Coronary artery (tissue), 2 donors: ENCODE results near the gene BEND6.

ENCODE experiments used
- DNase-seq: peaks from one replicate; pipeline ENCODE4 v3.0.0-alpha.2; 2017; ENCODE audit warnings: low spot score
- H3K27ac ChIP-seq, 2 donors: fragments of 200-600 bp; sonication (generic); one replicate each; pipeline ENCODE4 v1.5.1; 2016 to 2019
- H3K4me3 ChIP-seq: fragments of 200-600 bp; sonication (generic); 2 replicates; pipeline ENCODE4 v1.5.1; 2016; ENCODE audit warnings: mild to moderate bottlenecking, moderate library complexity
- TF ChIP-seq, protein P1 (sequence below): fragments of 200-600 bp; sonication (generic); IDR thresholded peaks from one replicate; pipeline ENCODE4 v1.5.1; 2019; ENCODE audit warnings: antibody characterized with exemption

The BEND6 gene

DNA sequence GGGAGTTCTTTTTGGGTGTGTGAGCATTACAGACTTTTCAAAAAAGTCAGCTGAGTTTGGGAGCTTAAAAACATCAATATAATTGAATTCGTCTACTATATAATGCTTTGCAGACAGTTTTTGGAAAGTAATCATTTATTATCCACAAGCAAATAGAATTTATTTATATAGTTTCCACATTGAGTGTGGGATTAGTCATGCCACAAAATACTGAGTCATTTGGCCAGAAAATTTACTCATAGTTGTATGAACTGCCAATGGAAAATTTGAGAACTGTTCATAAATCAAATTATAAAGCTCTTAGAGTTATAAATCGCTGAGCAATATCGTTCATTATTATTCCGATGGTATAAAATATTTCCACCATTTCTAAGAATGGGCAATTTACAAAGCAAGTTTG, 5.0 kb downstream of the BEND6 start:
- Histone ChIP-seq H3K27ac (no peak overlapping the region), H3K4me3 (no peak overlapping the region)
- TF ChIP-seq, protein P1, sequence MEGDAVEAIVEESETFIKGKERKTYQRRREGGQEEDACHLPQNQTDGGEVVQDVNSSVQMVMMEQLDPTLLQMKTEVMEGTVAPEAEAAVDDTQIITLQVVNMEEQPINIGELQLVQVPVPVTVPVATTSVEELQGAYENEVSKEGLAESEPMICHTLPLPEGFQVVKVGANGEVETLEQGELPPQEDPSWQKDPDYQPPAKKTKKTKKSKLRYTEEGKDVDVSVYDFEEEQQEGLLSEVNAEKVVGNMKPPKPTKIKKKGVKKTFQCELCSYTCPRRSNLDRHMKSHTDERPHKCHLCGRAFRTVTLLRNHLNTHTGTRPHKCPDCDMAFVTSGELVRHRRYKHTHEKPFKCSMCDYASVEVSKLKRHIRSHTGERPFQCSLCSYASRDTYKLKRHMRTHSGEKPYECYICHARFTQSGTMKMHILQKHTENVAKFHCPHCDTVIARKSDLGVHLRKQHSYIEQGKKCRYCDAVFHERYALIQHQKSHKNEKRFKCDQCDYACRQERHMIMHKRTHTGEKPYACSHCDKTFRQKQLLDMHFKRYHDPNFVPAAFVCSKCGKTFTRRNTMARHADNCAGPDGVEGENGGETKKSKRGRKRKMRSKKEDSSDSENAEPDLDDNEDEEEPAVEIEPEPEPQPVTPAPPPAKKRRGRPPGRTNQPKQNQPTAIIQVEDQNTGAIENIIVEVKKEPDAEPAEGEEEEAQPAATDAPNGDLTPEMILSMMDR = no peak
- DNase-seq = no peak

DNA sequence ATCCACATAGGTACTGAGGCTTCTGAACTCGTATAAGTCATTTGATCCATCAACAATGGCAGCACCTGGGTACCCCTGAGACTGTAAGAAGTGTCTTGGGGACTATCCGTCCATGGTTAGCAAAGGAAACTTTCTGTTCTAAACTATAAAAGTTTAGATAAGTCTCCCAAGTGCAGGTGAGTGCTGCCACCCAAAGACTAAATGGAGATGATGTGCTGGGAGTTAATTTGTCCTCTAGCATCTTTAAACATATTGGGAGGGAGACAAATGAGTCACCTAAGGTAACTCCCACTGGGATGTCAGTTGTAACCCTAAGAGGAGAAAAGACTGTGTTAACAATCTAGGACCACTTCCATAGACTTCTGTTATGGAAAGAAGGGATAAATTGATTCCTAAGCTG, 6.2 kb downstream of the BEND6 start:
- no peak for DNase-seq
- Histone ChIP-seq H3K4me3 (no peak overlapping the region), H3K27ac (no peak overlapping the region)
- TF ChIP-seq, protein P1 = no peak

DNA sequence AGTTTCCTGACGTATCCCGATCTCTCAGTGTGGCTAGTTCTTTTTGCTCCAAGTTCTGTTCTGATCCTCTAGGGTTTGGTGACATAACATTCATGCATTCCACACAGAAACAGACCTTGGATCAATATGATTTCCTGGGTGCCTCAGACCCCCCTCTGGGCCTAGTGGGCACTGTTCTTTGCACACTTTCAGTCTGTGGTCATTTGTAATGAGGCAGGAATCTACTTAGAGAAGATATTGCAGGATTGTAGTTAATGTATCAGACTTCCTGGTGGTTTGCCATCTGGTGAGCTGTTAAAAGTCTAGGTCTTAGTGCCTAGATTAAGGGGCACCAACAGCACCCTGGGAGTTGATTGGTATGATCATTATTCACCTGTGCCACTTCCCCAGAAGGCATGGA, 7.5 kb downstream of the BEND6 start:
- Histone ChIP-seq H3K27ac (no peak overlapping the region), H3K4me3 (no peak overlapping the region)
- no peak for DNase-seq
- TF ChIP-seq, protein P1 = no peak

DNA sequence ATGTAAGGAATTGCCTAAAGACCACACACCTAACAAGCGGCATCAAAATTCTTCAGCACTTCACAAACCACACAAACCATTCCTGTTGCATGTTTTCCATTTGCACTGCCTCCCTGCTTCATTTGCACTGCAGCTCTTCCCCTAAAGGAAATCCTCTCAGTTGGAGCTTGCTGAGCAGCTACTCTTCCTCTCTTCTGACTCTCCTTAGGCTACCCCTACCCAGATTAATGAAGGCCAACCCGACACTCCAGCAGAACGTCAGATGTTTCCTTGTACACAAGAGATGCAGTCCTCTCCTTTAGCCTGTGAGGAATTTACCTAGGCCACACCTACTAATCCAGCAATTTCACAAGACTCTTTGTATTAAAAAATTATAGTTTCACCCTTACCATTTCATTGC, 8.1 kb downstream of the BEND6 start:
- DNase-seq = no peak
- no peak overlapping the region for H3K27ac ChIP-seq
- H3K4me3 ChIP-seq = no peak overlapping the region
- TF ChIP-seq, protein P1 = no peak

DNA sequence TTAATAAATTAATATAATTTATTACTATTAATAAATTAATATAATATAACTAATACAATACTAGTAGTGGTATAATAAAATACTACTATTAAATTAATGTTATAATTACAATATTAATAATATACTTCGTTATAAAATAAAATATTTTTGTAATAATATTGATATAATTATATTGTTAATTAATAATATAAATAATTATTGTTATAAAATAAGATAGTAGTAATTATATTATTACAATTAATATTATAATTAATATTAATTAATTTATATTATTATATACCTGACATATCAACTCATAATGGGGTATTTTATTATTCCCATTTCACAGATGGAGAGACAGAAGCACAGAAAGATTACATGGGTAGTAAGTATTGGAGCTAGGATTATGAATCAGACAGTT, 8.9 kb downstream of the BEND6 start:
- Histone ChIP-seq H3K4me3 (no peak overlapping the region), H3K27ac (no peak overlapping the region)
- TF ChIP-seq, protein P1 = no peak
- no peak for DNase-seq

DNA sequence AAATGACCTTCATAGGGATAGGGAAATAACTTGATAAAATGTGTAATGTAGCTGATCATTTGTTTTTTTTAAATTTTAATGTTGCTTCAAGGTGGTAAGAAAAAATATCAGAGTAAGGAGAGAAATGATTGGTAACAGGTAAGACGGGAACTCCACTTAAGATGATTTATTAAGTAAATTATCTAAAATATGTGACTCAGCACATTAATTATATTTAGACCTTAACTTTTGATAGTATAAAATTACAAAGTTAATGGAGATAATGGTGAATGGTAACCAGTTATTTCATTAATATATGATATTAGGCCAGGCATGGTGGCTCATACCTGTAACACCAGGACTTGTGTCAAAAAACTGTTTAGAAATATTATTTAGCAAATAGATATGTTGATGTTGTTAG, 10.2 kb downstream of the BEND6 start:
- H3K27ac ChIP-seq = no peak overlapping the region
- TF ChIP-seq, protein P1 = no peak
- H3K4me3 ChIP-seq = no peak overlapping the region
- DNase-seq = no peak

DNA sequence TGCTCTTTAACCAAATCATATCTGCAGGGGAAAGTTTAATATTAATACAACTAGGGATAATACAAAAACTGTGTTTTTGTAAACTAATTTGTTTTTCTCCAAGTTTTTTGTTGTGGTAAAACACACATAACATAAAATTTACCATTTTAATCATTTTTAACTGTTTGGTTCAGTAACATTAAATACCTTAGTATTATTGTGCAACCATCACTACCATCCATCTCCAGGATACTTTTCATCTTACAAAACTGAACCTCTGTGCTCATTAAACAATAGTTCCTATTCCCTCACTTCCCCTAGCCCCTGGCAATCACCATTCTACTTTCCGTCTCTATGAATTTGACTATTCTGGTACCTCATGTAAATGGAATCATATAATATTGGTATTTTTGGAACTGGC, 15.9 kb downstream of the BEND6 start:
- TF ChIP-seq, protein P1 = no peak
- no peak overlapping the region for H3K4me3 ChIP-seq
- no peak for DNase-seq
- H3K27ac ChIP-seq = no peak overlapping the region
